ENCODE data around the gene C5orf46.

DNA sequence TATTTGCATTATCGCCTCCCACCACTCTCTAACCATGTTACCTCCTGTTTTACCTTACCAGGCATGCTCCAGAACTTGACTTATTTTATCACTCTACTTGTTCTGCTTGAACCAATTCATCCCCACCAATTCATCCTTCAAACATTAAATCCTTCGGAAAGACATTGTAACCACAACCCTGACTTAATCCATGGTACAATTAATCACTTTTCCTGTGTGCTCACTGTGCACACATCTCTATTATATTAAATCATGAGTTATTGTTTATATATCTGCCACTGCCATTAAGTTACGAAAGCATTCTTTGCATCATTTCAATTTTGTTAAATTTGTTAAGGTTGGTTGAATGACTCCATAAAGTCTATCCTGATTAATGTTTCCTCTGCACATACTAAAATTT, 7.4 kb upstream of the C5orf46 start:
- TF ChIP-seq, protein P1, sequence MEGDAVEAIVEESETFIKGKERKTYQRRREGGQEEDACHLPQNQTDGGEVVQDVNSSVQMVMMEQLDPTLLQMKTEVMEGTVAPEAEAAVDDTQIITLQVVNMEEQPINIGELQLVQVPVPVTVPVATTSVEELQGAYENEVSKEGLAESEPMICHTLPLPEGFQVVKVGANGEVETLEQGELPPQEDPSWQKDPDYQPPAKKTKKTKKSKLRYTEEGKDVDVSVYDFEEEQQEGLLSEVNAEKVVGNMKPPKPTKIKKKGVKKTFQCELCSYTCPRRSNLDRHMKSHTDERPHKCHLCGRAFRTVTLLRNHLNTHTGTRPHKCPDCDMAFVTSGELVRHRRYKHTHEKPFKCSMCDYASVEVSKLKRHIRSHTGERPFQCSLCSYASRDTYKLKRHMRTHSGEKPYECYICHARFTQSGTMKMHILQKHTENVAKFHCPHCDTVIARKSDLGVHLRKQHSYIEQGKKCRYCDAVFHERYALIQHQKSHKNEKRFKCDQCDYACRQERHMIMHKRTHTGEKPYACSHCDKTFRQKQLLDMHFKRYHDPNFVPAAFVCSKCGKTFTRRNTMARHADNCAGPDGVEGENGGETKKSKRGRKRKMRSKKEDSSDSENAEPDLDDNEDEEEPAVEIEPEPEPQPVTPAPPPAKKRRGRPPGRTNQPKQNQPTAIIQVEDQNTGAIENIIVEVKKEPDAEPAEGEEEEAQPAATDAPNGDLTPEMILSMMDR (conservative IDR thresholded peaks at IDR 0.05; ENCODE audit: low read depth, low read length): no peak
- TF ChIP-seq MXI1 (IDR thresholded peaks at IDR 0.05; ENCODE audit: borderline replicate concordance, low read depth, low read length): no peak
- no peak for TF ChIP-seq POLR2A (IDR thresholded peaks at IDR 0.05; ENCODE audit: low read depth, low read length)

Data from IMR-90 (cell line).